NCI-H1930 (cell line): Measurements from ENCODE around the gene C6orf136.

Source experiments
- DNase-seq, 2 experiments: peaks; one replicate each; lab custom pipeline; 2025; lab: John Stamatoyannopoulos, UW

Gene C6orf136

GRCh38 chr6:30646450-30647241 is at the start of gene C6orf136:
Gene C6orf136 (plus strand): TSS chr6:30647133. CDS start chr6:30647232, 99 bp downstream.
- DNase-seq: peak; percentile 90

GRCh38 chr6:30597315-30598144 is 49.4 kb upstream of the C6orf136 start:
- DNase-seq: peak; percentile 20 to 59

GRCh38 chr6:30598912-30599624 is 47.9 kb upstream of the C6orf136 start:
- DNase-seq: no peak

- DNase-seq: no peak
Observed at GRCh38 chr6:30599625-30600324, 47.2 kb upstream of the C6orf136 start.

DNA sequence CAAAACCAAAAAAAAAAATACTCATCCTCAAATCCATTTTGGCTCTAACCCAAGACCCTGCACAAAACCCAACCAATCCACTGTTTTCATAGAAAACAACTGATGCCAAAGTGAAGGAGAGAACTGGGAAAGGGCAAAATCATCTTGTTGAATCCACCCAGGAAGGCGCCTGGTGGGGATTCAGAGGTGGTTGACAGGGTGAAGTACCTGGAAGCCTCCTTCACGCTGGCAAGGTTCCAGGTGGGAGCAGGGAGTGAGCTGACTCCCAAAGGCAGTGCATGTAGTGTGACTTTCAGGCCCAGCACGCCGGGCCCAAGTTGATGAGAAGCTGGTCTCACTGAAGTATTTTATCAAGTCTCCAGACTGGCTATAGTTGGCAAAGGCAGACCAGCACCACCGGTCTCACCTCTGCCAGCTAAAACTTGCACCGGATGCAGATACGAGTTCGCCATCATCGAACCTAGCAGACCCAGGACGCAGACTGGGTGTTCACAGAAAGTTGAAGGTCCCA is 46.4 kb upstream of the C6orf136 start:
- no peak for DNase-seq

- no peak for DNase-seq
Observed at GRCh38 chr6:30601436-30601814, 45.5 kb upstream of the C6orf136 start.

- DNase-seq: no peak
Observed at GRCh38 chr6:30601815-30602641, 44.9 kb upstream of the C6orf136 start.

DNA sequence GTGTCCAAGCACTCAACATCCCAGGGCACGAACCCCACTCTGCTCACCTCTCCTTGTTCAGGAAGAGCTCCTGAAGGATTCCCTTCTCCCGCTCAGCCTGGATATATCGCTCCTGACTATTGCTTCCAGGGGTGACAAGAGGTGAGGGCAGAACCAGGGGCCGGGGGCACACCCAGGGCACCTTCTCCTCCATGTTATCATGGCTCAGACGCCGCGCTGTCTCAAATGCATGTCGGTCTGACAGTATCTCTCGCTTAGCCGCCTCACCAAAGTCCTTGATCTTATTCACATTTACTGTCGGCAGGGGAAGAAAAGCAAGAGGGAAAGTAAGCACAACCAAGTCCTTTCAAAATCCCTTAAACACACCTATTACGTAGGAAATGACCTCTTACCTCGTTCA is 43.0 kb upstream of the C6orf136 start:
- DNase-seq: no peak

DNA sequence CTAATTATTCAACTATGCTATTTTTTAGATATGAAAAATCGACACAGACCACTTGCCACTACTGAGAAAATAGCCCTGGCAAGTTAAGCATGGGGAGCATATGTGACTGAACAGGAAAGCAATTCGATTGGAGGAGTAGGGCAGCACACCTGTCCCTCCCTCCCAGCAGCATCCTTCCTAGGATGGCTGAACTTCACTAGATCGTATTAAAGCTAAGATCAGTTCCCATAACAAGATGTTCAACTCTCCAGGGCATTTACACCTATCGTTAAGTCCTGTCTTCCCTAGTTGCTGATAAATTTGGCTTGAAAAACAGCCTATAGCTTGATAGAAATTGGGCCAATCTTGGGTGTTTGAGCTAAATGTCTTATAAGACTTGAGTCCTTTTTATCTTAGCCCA is 36.9 kb upstream of the C6orf136 start:
- no peak for DNase-seq

- no peak for DNase-seq
Observed at GRCh38 chr6:30611150-30611855, 35.6 kb upstream of the C6orf136 start.

DNA sequence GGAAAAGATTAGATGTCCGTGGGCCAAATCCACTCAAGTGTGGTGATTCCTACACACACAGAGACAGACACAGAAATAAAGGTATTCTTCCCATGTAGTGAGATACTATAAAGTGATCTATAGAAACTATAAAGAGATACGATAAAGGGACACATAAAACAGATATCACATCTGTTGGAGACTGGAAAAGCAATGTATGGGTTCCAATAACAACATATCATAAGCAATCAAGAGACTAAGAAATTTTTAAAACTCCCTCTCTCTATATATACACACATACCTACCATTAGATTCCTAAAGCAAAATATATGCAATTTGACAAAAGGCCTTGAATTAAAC is 35.1 kb upstream of the C6orf136 start:
- DNase-seq: no peak

GRCh38 chr6:30612213-30612612 is 34.7 kb upstream of the C6orf136 start:
- DNase-seq: no peak

GRCh38 chr6:30612687-30613248 is 34.2 kb upstream of the C6orf136 start:
- DNase-seq: no peak

DNA sequence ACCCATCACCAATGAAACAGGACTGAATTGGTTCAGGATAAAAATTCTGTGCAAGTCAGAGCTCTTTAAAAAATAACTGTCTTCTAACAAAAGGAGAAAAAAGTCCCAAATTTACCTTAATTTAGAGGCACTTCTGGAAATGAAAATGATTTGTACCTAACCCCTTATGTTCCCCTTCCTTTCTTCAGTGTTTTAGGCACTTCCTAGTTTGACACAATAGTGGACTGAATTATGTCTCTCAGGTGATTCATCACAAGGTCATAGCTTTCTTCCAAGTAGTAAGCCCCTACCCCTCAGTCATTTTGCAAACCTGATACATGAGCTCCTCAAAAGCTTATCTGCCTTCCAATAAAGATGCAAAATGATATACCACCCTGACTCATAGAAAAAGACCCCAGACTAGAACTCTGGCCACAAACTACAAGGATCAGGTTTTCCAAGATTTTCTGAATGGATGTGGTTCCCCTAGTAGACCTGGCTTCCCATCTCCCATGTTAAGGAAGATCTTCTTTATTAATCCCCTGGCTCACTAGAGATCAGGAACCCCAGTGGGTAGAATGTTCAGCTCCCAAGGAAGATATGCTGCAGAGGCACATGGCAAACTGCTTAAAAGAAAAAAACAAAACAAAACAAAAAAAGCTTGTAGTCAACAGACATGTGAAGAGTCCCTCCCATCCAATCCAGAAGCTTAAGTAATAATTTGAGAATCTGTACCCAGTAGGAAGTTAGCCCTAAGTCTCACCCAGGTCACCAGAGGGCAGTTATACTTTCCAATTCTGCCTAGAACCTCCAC is 33.5 kb upstream of the C6orf136 start:
- DNase-seq: no peak

GRCh38 chr6:30614044-30614842 is 32.7 kb upstream of the C6orf136 start:
- DNase-seq: no peak

DNA sequence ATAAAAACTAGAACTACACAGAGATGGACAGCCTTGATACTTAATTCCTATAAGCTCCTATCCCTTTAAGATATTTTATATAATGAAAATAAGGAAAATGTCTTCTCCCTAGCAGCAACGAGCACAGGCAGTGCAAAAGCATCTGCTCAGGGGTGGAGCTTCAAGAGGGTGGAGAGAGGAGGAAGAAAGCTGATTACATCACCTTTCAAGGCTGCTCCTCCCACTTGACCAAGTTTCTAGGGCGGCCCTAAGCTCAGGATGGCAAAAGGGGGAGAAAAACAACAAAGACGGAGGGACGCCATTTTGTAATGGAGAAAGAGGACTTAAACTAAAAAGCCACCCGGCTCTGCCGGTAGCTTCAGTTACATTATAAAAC is 32.1 kb upstream of the C6orf136 start:
- DNase-seq: peak; percentile 91 to 92

GRCh38 chr6:30615219-30615957 is 31.5 kb upstream of the C6orf136 start:
- DNase-seq: peak; percentile 13 to 49
